ENCODE measurements around the gene GPC5. TPM values are rescaled to one million over a fixed set of nuclear protein-coding genes. Genes with fewer than 3 reads are reported as not detected.

Gene GPC5
- total RNA-seq, 1 experiment from 2014 or later, result 0.26 TPM

- no peak for ATAC-seq
- CTCF ChIA-PET, result no interaction called here
- no peaks in the 10 kb centered on the region for H3K9me3 ChIP-seq (ENCODE audit: control insufficient read depth, insufficient read depth, low read depth, low read length)
- intact Hi-C loops (cut with micrococcal nuclease; ENCODE audit: unreplicated experiment) (no loop called here), in situ Hi-C loops (cut with HindIII; ENCODE audit: low pct_unique_long_range_greater_than_20kb, low sequenced_read_pairs) (no loop called here)
- no TSS peak for BruUV-seq (replicated peaks)
- H3K36me3 ChIP-seq (ENCODE audit: control insufficient read depth, insufficient read depth, low read length), result no peaks in the 10 kb centered on the region
- no peaks in the 10 kb centered on the region for H3K4me1 ChIP-seq (ENCODE audit: control insufficient read depth, insufficient read depth, low read length)
- POLR2A ChIA-PET, result no interaction called here
- no peak for DNase-seq (ENCODE audit: low read depth, low spot score)
- H3K27ac ChIP-seq (ENCODE audit: low read length), result no peak overlapping the region
- TF ChIP-seq POLR2AphosphoS5 (IDR thresholded peaks at IDR 0.05; ENCODE audit: low read depth, low read length) (no peak), TCF7L2 (IDR thresholded peaks at IDR 0.05; ENCODE audit: low read depth, low read length) (no peak), SIN3A (IDR thresholded peaks at IDR 0.05; ENCODE audit: borderline replicate concordance, insufficient read depth, low read depth, low read length) (no peak), REST (IDR thresholded peaks at IDR 0.05; ENCODE audit: insufficient read depth in 1 of 2, low read depth in 2 of 2, low read length in 1 of 2) (no peak)
- TF ChIP-seq, protein P1, sequence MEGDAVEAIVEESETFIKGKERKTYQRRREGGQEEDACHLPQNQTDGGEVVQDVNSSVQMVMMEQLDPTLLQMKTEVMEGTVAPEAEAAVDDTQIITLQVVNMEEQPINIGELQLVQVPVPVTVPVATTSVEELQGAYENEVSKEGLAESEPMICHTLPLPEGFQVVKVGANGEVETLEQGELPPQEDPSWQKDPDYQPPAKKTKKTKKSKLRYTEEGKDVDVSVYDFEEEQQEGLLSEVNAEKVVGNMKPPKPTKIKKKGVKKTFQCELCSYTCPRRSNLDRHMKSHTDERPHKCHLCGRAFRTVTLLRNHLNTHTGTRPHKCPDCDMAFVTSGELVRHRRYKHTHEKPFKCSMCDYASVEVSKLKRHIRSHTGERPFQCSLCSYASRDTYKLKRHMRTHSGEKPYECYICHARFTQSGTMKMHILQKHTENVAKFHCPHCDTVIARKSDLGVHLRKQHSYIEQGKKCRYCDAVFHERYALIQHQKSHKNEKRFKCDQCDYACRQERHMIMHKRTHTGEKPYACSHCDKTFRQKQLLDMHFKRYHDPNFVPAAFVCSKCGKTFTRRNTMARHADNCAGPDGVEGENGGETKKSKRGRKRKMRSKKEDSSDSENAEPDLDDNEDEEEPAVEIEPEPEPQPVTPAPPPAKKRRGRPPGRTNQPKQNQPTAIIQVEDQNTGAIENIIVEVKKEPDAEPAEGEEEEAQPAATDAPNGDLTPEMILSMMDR (IDR thresholded peaks at IDR 0.05), result no peak
- H3K4me3 ChIP-seq (ENCODE audit: low read depth in 2 of 2, low read length in 2 of 2), result no peak overlapping the region
- no peaks in the 10 kb centered on the region for H3K27me3 ChIP-seq (ENCODE audit: control insufficient read depth, insufficient read depth, low read length)
These were observed 1424.6 kb downstream of the GPC5 start for GRCh38 chr13:92823059-92823458.

DNA sequence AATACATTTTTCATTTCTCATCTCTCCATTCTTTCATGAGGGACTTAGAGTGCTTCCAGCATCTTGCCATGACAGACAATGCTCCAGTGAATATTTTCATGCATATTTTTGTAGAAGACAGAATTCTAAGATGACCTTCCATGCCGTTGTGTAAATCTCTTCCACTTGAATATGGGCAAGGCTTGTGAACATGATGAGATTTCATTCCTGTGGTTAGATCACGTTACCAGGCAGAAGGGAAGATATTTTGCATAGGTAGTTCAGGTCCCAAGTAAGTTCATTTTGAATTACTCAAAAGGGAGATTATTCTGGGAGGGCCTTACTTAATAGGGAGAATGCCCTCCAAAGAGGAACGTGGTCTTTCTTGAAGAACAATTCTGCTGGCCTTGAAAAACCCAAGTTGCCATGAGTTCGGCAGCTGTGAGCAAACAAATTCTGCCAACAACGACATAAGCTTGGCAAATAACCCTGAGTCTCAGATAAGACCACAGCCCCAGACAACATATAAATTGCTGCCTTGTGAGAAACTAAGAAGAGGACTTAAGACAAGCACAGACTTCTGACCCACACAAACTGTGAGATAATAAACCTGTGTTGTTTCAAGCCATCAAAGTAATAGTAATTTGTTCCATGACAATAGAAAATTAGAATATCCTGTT, 1427.6 kb downstream of the GPC5 start:
- TF ChIP-seq SIN3A (IDR thresholded peaks at IDR 0.05; ENCODE audit: borderline replicate concordance, insufficient read depth, low read depth, low read length) (no peak), TCF7L2 (IDR thresholded peaks at IDR 0.05; ENCODE audit: low read depth, low read length) (no peak), REST (IDR thresholded peaks at IDR 0.05; ENCODE audit: insufficient read depth in 1 of 2, low read depth in 2 of 2, low read length in 1 of 2) (no peak), POLR2AphosphoS5 (IDR thresholded peaks at IDR 0.05; ENCODE audit: low read depth, low read length) (no peak)
- TF ChIP-seq, protein P1 (IDR thresholded peaks at IDR 0.05), result no peak
- CTCF ChIA-PET, result no interaction called here
- DNase-seq (ENCODE audit: low read depth, low spot score) (no peak), ATAC-seq (no peak)
- H3K4me3 ChIP-seq (ENCODE audit: low read depth in 2 of 2, low read length in 2 of 2), result no peak overlapping the region
- no peaks in the 10 kb centered on the region for H3K36me3 ChIP-seq (ENCODE audit: control insufficient read depth, insufficient read depth, low read length)
- in situ Hi-C loops (cut with HindIII; ENCODE audit: low pct_unique_long_range_greater_than_20kb, low sequenced_read_pairs) (no loop called here), intact Hi-C loops (cut with micrococcal nuclease; ENCODE audit: unreplicated experiment) (no loop called here)
- POLR2A ChIA-PET, result no interaction called here
- H3K27me3 ChIP-seq (ENCODE audit: control insufficient read depth, insufficient read depth, low read length), result no peaks in the 10 kb centered on the region
- no peak overlapping the region for H3K27ac ChIP-seq (ENCODE audit: low read length)
- no TSS peak for BruUV-seq (replicated peaks)
- no peaks in the 10 kb centered on the region for H3K4me1 ChIP-seq (ENCODE audit: control insufficient read depth, insufficient read depth, low read length)
- H3K9me3 ChIP-seq (ENCODE audit: control insufficient read depth, insufficient read depth, low read depth, low read length), result no peaks in the 10 kb centered on the region
